ENCODE results near the gene SIGLEC11.

SIGLEC11 gene

DNA sequence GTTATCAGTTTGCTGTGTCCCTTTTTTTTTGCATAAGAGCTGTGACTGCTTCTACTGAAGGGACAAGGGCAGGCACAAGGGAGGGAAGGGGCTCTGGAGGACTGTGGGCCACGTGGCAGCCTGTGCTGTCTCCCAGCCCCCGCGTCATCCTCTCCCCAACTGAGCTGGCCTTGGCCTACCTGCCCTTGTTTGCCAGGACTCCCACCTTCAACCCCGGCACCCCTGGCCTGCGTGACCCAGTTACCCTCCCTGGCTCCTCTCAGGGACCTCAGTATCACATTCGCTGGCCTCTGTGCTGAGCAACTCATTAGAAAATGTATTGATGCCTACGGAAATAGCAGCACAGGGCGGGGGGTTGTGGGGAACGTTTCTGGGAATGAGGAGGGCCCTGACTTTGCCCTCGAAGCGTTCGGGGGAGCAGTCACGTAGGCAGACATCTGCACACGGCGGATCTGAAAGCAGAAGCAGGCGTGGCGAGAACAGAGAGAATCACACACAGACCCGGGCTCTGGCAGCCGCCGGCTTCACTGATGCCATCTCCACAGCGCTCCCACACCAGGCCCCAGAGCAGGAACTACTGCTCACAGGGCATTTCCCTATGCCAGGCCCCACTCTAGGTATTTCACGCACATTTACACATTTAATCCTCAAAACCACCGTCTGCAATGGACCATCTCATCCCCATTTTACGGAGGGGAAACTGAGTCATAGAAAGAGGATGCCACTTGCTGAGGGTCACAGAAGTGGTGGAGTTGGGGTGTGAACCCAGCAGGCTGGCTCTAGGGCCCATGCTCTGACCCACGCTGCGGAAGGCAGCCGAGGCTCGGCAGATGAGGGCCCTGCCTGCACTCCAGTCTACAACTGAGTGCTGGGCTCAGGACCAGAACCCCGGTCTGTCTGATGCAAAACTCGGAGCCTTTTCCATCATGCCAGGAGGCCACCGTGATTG, 37.6 kb downstream of the SIGLEC11 start:
- no peak for DNase-seq

DNA sequence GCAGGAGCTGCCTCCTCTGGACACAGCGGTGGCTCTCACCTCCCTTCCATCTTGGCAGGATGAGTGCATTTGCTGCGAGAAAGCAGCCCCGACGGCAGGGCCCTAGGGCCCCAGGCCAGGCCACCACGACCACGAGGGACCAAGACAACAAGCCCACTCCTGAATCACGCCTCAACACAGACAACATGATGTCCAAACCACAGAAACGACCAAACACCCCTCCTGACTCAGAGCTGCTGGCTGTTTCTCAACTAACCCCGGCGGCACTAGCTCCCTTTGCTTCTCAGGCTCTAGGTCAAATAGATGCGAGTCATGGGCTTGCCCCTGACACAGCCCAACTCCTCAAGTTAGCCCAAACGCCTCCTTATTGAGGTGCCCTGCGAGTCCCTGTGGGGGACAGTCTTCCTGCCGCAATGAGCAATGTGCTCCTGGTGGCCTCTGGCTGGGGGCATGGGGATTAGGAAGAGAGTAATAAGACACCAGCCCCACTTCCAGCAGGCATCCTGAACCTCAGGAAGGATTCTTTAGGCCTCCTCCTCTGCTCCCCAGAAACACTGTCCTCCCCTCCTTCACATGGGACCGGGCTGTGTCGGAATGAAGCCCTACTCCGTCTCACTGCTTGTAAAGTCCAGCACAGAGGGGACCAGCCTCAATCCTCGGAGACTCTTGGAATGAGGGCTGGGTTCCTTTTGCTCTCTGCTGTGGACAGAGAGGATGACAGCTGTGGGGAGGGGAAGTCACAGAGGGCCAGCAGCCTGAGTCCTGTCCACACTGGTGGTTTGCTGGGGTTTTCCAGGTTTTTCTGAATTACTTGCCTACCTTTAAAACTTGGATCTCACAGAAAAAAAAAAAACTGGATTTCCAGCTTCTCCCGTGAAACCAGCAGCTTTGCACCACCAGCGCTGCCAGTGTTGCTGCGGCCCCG, 38.8 kb downstream of the SIGLEC11 start:
- no peak for DNase-seq

DNA sequence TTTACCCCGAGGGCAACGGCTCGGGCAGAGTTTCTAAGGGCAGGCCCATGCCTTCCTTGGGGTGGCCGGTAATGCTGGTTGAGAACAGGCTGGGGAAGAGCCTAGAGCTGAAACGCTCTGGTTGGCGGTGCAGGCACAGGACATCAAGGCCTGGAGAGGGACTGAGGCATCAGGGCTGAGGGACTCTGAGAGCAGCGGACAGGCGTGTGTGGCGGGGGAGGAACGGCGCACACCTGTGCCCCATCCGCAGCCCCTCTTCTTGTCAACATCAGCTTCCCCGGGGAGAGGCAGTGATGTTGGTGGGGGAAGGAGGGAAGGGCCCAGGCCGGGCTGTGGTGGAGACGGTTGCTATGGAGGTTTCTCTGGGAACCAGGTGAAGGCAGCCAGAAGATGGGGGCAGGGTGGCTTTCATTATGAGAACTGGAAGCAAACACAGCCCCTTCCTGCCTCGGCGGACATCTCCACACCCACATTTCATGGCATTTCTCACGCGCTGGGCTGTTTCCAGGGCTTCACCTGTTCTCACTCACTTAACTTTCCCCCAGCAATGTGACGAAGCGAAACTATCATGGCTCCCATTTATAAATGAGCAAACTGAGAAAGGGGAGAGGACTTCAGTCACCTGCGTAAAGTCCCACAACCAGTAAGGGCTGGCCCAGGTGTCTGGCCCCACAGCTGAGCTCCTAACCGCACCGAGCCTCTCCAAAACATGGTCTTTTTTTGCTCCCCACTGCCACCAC, 40.2 kb downstream of the SIGLEC11 start:
- no peak for DNase-seq

DNA sequence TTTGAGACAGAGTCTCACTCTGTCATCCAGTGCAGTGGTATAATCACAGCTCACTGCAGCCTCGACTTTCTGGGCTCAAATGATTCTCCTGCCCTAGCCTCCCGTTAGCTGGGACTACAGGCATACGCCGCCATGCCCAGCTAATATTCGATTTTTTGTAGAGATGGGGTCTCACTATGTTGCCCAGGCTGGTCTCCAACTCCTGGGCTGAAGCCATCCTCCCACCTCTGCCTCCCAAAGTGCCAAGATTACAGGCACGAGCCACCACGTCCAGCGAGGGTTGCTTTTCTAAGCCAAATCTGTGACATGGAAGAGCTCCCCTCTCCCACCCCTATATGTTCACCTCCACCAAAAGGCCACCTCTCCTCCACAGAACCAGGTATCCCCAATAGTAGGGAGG, 42.9 kb downstream of the SIGLEC11 start:
- no peak for DNase-seq

DNA sequence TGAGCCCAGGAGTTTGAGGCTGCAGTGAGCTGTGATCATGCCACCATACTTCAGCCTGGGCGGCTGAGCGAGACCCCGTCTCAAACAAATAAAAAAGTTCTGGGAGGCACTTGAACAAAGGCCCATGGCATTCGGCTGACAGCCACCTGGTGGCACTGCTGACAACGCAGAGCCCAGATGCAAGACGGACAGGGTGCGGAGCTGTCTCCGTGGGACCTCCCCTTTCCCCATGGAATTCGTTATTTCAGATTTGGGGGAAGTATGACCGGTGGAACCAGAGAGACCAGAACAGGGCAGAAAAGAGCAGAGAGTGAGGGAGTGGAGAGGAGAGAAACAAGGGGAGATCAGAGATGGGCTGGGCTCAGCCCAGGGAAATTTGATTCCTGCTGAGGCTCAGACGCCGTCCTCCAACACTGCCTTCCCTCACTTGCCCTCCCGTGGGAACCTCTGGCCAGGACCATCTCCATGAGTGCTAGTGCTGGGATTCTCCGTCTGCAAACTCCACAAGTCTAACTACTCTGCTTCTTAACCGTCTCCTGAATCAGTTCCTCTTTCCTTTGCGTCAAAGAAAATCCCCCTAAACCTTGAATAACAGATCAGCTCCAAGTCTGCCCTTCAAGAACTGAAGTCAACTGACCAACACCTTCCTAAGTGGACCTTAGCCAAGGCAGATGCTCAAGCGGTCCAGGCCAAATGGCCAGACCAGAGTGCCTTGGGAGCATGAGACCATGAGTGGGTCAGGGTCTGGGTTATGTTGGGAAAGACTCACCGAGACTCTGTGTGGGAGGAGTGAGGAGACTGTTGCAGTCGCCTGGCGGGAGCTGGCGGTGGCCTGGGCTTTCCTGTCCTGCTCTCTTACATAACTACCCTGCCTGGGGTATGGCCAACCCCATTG, 43.9 kb downstream of the SIGLEC11 start:
- DNase-seq = no peak

DNA sequence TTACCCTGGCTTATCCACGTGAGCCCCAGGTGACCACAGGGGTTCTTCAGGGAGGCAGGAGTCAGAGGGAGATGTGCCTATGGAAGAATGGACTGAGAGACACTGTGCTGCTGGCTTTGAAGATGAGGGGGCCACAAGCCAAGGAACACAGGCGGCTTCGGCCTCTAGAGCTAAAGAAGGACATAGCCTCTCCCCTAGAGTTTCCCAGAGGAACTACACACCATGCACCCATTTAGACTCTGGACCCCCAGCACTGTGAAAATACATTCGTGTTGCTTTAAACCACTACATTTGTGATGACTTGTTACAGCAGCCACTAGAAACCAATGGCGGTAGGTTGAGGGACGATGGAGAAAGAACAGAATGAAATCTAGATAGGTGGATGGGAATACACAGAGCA, 45.7 kb downstream of the SIGLEC11 start:
- DNase-seq = no peak

DNA sequence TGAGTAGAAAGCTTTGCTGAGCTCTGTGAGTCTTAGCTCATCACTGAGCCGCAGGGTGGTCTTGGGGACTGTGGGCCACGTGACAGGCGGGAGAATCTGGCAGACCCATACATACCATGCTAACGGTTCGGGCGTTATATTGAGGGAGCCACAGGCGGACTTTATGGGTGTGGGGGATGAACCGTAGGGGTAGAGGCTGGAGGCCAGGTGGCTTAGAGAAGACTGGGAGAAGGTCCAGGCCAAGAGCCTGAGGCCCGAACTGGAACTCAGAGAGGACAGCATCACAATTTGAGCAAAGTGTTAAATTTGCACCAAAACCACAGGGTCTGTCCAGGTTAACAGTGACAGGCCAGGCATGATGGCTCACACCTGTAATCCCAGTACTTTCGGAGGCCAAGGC, 47.3 kb downstream of the SIGLEC11 start:
- DNase-seq = no peak

DNA sequence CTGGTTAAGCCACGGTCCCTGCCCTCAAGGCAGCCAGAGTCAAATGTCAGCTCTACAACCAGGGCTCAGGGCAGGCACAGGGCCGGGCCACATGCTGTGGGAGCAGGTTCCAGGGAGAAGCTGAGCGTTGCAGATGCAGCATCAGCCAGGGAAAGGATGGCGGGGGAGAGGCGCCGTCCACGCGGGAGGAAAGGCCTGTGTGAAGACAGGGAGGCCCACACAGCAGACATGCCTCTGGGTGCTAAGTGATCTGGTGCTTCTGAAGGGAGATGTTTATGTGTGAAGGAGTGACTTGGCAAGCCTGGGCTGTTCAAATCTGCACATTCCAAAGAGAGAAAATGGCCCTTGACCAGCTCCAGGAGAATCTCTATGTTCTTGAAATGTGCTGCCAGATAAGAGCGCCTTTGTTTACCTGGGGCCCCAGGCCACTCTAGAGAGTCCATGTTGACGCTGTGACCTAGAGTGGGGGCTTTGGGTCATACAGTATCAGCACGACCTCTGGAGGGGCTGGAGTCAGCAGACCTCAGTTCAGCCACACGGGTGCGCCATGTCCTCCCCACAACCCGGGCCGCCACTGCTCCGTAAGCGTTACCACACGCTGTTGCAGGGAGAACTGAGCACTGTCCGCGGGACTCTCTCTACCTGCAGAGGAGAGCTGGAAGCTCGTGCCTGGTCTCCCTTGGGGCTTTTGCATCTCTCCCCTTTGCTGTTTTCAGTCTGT, 47.8 kb downstream of the SIGLEC11 start:
- DNase-seq = no peak

DNA sequence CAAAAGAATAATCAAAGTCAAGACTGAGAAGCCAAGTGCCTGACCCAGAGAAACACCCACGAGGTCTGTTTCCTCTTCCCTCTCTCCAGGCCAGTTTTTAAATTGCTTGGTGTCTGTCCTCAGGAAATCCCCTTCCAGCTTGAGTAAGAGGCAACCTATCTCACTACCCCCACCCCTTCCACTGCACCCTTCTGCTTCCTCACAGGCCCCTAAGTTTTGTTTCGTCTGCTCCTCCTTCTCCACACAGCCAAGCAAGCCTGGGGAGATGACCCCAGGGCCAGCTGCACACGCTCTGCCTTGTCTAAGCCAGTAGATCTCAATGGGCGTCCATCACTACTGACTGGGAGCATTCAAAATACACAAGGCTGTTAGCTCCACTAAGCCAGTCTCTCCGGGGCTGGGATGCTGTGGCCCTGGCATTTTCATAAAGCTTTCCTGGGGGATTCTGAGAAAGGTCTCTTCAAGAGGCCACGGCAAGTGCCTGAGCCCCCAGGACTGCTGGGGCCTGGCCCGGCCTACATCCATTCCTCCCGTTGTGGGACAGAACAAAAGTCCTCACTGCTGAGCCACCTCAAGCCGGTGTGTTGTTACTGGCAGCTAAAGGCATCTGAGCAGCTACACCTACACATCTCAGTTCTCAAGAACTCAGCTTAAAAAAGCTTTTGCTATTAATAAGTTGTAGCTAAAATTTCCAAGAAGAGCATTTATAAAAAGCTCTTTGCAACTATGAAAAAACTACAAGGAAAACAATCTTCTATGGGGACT, 49.4 kb downstream of the SIGLEC11 start:
- no peak for DNase-seq

DNA sequence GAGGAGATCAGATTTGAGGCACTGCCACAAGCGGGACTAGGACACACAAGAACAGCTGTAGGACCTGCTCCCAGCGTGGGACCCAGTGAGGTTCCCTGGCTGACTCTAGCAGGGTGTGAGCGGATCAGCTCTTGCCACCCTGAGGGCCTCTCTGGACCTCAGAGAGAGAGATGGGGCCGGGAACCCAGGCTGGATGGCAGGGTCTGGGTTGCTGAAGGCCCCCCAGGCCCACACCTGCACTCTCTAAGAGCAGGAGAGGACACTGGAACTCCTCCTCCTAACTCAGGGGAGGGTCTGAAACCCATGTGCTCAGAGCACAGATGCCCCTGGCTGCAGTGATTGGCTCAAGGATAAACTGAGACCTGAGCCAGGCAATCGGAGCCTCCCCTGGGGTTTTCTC, 50.8 kb downstream of the SIGLEC11 start:
- no peak for DNase-seq

DNA sequence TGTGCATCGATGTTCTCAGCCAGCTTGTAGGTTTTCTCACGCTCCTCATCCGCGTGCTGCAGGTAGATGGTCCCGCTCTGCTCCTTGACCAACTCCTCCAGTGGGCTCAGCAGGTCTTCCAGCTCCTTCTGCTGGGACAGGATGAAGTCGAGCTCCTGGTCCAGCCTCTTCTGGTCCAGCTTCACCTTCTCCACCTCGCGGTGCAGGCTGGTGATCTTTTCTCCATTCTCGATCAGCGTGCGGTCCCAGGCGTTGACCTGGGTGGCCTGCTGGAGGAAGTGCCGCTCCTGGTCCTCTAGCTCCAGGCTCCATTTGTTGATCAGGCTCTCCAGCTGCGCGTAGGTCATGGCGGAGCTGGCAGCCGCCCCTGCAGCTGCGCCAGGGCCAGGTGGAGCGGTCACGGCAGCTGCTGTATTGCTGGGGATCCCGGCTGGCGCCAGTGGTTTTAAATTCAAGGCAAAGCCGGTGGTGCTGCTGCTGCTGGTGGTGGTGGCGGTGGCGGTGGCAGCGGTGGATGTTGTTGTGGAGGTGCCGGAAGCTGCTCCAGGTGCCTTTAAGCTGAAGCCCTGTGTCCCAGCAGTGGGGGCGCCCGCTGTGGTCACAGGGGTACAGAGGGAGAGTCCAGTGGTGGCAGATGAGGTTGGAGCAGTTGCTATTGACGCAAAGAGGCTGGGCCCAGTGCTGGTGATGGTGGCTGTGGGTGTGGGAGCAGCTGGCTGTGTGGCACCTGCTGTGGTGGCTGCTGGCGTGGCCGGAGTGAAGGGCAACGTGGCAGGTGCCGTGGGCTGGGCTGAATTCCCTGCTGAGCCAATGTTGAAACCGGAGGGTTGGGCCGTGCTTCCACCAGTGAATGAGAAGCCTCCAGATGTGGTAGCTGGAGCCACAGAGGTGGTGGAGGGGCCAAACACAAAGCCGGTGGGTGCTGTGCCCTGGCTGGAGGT, 52.2 kb downstream of the SIGLEC11 start:
- DNase-seq = no peak

DNA sequence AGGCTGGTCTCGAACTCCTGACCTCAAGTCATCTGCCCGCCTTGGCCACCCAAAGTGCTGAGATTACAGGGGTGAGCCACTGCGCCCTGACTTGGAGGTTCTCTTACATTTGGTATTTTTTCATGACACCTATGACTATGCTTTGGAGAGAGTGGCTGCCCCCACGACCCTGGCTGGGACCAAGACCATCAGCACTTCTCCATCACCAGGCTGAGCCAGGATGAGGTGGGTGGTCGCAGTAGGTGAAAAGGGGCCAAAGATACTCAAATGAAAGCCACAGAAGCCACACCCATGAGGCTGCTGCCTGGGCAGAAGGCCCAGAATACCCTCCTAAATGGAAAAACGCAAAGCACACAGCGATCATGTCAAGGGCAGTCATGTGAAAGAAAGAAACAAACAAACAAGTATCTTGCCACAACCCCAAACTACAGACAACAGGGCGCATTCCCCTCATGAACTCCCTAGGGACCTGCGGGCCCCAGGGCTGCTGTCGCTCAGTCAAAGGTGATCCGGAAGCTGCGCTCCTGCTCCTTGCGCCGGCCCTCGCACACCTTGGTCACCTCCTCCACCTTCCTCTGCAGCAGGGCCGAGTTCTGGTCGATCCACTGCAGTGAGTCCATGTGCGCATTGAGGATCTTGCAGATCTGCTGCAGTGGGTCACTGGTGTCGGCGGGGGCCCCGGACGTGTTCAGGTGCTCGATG, 53.1 kb downstream of the SIGLEC11 start:
- DNase-seq = no peak

DNA sequence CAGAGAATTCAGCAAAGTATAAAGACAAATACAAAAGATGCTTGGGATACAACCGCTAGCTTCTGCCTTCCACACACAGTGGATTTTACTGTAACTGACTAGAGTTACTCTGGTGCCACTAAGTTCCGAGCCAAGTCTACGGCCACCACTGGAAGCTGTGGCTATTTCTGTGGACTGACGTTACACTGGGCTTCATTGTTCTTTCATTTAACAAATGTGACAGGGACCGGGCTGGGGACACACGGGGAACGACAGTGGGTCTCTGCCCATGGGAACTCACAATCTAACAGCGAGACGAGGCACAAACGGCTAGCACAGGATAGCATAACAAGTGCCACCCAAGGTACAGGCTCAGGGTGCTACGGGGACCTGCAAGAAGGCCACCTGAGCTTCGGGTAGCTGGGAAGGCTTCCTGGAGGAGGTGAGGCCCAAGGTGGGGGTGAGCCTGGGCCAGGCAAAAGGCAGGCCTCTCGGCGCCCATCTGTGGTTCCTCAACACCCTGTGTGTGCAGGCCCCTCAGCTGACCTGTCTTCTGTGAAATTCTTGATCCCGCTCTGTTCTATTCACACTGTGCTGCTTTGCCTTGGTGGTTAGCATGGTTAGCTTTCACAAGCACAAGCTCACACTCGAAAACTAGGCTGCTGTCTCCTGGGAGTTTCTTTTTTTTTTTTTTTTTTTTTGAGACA, 54.0 kb downstream of the SIGLEC11 start:
- no peak for DNase-seq

DNA sequence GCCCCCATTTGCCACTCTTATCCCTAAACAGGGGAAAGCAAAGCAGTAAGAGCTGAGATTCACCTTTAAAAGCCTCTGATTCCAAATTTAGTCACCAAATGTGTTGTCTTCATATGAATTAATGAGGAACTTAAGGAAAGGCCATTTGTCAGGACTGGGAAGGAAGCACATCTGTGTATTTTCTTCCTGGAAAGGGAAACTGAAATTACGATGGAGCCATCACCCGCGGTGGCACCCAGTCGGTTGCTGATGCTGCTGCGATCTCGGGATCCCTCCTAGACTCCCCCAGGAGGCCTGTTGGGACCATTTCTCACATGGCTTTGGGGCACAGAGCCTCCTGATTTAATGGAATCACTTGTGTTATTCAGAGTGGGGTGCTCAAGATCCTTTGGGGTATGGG, 56.8 kb downstream of the SIGLEC11 start:
- no peak for DNase-seq

Measured in NCI-H2081 treated with DMSO at 0.1 percent for 48 hours (cell line).